Effector CD8-positive, alpha-beta T cell (primary cell): Measurements from ENCODE around the gene EWSR1.

Experiments
- DNase-seq: peaks from one replicate; lab custom pipeline; 2025; lab: John Stamatoyannopoulos, UW

The EWSR1 gene

GRCh38 chr22:29251265-29251664 lies 16.8 kb upstream of the EWSR1 start:
- no peak for DNase-seq

GRCh38 chr22:29251981-29252911 lies 15.8 kb upstream of the EWSR1 start:
- no peak for DNase-seq

GRCh38 chr22:29253561-29254285 lies 14.3 kb upstream of the EWSR1 start:
- no peak for DNase-seq

- no peak for DNase-seq
These were observed 13.8 kb upstream of the EWSR1 start for GRCh38 chr22:29254286-29254660.

- DNase-seq: no peak
These were observed 12.9 kb upstream of the EWSR1 start for GRCh38 chr22:29255064-29255621.

GRCh38 chr22:29256606-29257325 lies 11.3 kb upstream of the EWSR1 start:
- DNase-seq: no peak

GRCh38 chr22:29257751-29258181 lies 10.3 kb upstream of the EWSR1 start:
- no peak for DNase-seq

- DNase-seq: no peak
These were observed 9.4 kb upstream of the EWSR1 start for GRCh38 chr22:29258407-29259252.

GRCh38 chr22:29259253-29259899 lies 8.7 kb upstream of the EWSR1 start:
- no peak for DNase-seq

- no peak for DNase-seq
These were observed 8.0 kb upstream of the EWSR1 start for GRCh38 chr22:29260031-29260560.

- DNase-seq: no peak
These were observed 7.3 kb upstream of the EWSR1 start for GRCh38 chr22:29260601-29261315.

- DNase-seq: no peak
These were observed 4.2 kb upstream of the EWSR1 start for GRCh38 chr22:29263791-29264276.

GRCh38 chr22:29265305-29265704 lies 2.8 kb upstream of the EWSR1 start:
- DNase-seq: no peak

- no peak for DNase-seq
These were observed 2.1 kb upstream of the EWSR1 start for GRCh38 chr22:29265929-29266328.

GRCh38 chr22:29266564-29267461 lies 1.3 kb upstream of the EWSR1 start:
- DNase-seq: no peak

GRCh38 chr22:29267462-29267857 lies 608 bp upstream of the EWSR1 start:
- no peak for DNase-seq

GRCh38 chr22:29268511-29269229 lies 602 bp downstream of the EWSR1 start:
- DNase-seq: peak; percentile 29

- no peak for DNase-seq
These were observed 1.1 kb downstream of the EWSR1 start for GRCh38 chr22:29269230-29269604.
